Mesenchymal stem cell (in vitro differentiated cells and primary cell): ENCODE results near the gene AK3.
A peak's percentile ranks its signal among the peaks of the same experiment; 100 is the strongest.

Source experiments
- DNase-seq: peaks from one replicate; pipeline ENCODE4 v3.0.0-alpha.2; 2013
- H2AFZ ChIP-seq: one replicate; pipeline ENCODE4 v1.6.1; 2013; ENCODE audit warnings: low read depth, mild to moderate bottlenecking, control low read depth, inconsistent platforms, low read length, moderate library complexity
- H2AK5ac ChIP-seq: 2 replicates; pipeline ENCODE4 v1.6.1; 2013; ENCODE audit warnings: low read length, moderate library complexity, mild to moderate bottlenecking, inconsistent platforms; ENCODE audit not compliant: severe bottlenecking
- H2BK120ac ChIP-seq: one replicate; pipeline ENCODE4 v1.6.1; 2013; ENCODE audit warnings: low read depth, mild to moderate bottlenecking, inconsistent platforms, low read length, moderate library complexity
- H2BK12ac ChIP-seq, 2 experiments: one replicate each; pipeline ENCODE4 v1.6.1; 2013; ENCODE audit warnings: inconsistent platforms in 2 of 2, low read length in 2 of 2, mild to moderate bottlenecking in 2 of 2, moderate library complexity in 2 of 2, control low read depth in 1 of 2
- H2BK15ac ChIP-seq: one replicate; pipeline ENCODE4 v1.6.1; 2013; ENCODE audit warnings: mild to moderate bottlenecking, low read depth, inconsistent platforms; ENCODE audit not compliant: poor library complexity, severe bottlenecking
- H2BK5ac ChIP-seq: 2 replicates; pipeline ENCODE4 v1.6.1; 2013; ENCODE audit warnings: low read depth, mild to moderate bottlenecking, low read length, control low read depth, inconsistent platforms; ENCODE audit not compliant: poor library complexity, severe bottlenecking
- H3K14ac ChIP-seq, 2 experiments: one replicate each; pipeline ENCODE4 v1.6.1; 2013; ENCODE audit warnings: inconsistent platforms in 2 of 2, low read length in 2 of 2, control low read depth in 1 of 2, mild to moderate bottlenecking in 1 of 2, moderate library complexity in 1 of 2
- H3K18ac ChIP-seq, 2 experiments: one replicate each; pipeline ENCODE4 v1.6.1; 2013; ENCODE audit warnings: inconsistent platforms in 2 of 2, low read length in 2 of 2, control low read depth in 1 of 2, low read depth in 1 of 2, mild to moderate bottlenecking in 1 of 2
- H3K23ac ChIP-seq, 2 experiments: one replicate each; pipeline ENCODE4 v1.6.1; 2013; ENCODE audit warnings: inconsistent platforms in 2 of 2, low read length in 2 of 2, mild to moderate bottlenecking in 2 of 2, moderate library complexity in 2 of 2, control low read depth in 1 of 2
- H3K27ac ChIP-seq: 2 replicates; pipeline ENCODE4 v1.5.1; 2013; ENCODE audit warnings: mild to moderate bottlenecking, moderate library complexity, low read length, control low read depth, inconsistent platforms; ENCODE audit not compliant: poor library complexity, severe bottlenecking
- H3K27me3 ChIP-seq, 2 experiments: 2 replicates each; pipeline versions ENCODE4 v1.6.1 to v1.7.0; 2013; ENCODE audit warnings: low read length in 2 of 2, mild to moderate bottlenecking in 2 of 2, moderate library complexity in 2 of 2, control low read depth in 1 of 2, inconsistent platforms in 1 of 2; ENCODE audit not compliant: control insufficient read depth in 1 of 2, insufficient read depth in 1 of 2
- H3K36me3 ChIP-seq, 2 experiments: 2 replicates each; pipeline versions ENCODE4 v1.6.1 to v1.7.0; 2013; ENCODE audit warnings: low read length in 2 of 2, control low read depth in 1 of 2, inconsistent platforms in 1 of 2, low read depth in 1 of 2, mild to moderate bottlenecking in 1 of 2; ENCODE audit not compliant: insufficient read depth in 2 of 2, control insufficient read depth in 1 of 2
- H3K4ac ChIP-seq, 2 experiments: one replicate each; pipeline ENCODE4 v1.6.1; 2013; ENCODE audit warnings: inconsistent platforms in 2 of 2, low read length in 2 of 2, mild to moderate bottlenecking in 2 of 2, moderate library complexity in 2 of 2, control low read depth in 1 of 2, low read depth in 1 of 2
- H3K4me1 ChIP-seq: 2 replicates; pipeline ENCODE4 v1.6.1; 2013; ENCODE audit warnings: low read depth, low read length, control low read depth; ENCODE audit not compliant: control insufficient read depth, insufficient read depth
- H3K4me2 ChIP-seq: 2 replicates; pipeline ENCODE4 v1.6.1; 2013; ENCODE audit warnings: low read length, mild to moderate bottlenecking, inconsistent platforms; ENCODE audit not compliant: poor library complexity, severe bottlenecking
- H3K4me3 ChIP-seq, 2 experiments: 2 replicates each; pipeline versions ENCODE4 v1.5.1 to v1.7.0; 2013; ENCODE audit warnings: low read length in 2 of 2, mild to moderate bottlenecking in 2 of 2, control low read depth in 1 of 2, low read depth in 1 of 2; ENCODE audit not compliant: insufficient read depth in 1 of 2
- H3K79me1 ChIP-seq: replicated peaks from 2 replicates; pipeline ENCODE4 v1.6.1; 2013; ENCODE audit warnings: mild to moderate bottlenecking, control low read depth, low read length, inconsistent platforms; ENCODE audit not compliant: poor library complexity, severe bottlenecking
- H3K9ac ChIP-seq: 2 replicates; pipeline ENCODE4 v1.7.0; 2013; ENCODE audit warnings: mild to moderate bottlenecking, low read length, moderate library complexity
- H3K9me3 ChIP-seq: 2 replicates; pipeline ENCODE4 v1.7.0; 2013; ENCODE audit warnings: mild to moderate bottlenecking, low read length; ENCODE audit not compliant: control insufficient read depth
- H4K8ac ChIP-seq: one replicate; pipeline ENCODE4 v1.6.1; 2013; ENCODE audit warnings: inconsistent platforms, mild to moderate bottlenecking, low read length, moderate library complexity
- H4K91ac ChIP-seq: one replicate; pipeline ENCODE4 v1.6.1; 2013; ENCODE audit warnings: mild to moderate bottlenecking, low read length, inconsistent platforms
- WGBS: methylation state at CpG from one replicate; pipeline ENCODE4 v1.1.7; 2013; ENCODE audit warnings: mixed read lengths; 5-methylcytosine and 5-hydroxymethylcytosine counted together

The AK3 gene

GRCh38 chr9:4689687-4690104 lies 51.3 kb downstream of the AK3 start:
- Histone ChIP-seq H2BK5ac (no peak overlapping the region), H3K23ac (no peak overlapping the region), H3K27ac (no peak overlapping the region), H3K4me2 (no peak overlapping the region), H3K4me3 (no peak overlapping the region), H4K91ac (no peak overlapping the region), H3K36me3 (peaks cover 10 to 49% of the 10 kb centered on the region in 2 experiments), H2BK12ac (no peak overlapping the region), H3K18ac (no peak overlapping the region), H2AK5ac (no peak overlapping the region), H2AFZ (no peak overlapping the region), H2BK15ac (no peak overlapping the region), H3K9me3 (no peaks in the 10 kb centered on the region), H3K79me1 (peaks cover 14% of the 10 kb centered on the region), H3K27me3 (no peaks in the 10 kb centered on the region), H3K9ac (peak overlapping the region; percentile 40), H3K4ac (no peak overlapping the region), H2BK120ac (no peak overlapping the region), H3K4me1 (no peaks in the 10 kb centered on the region), H3K14ac (no peak overlapping the region), H4K8ac (no peak overlapping the region)
- DNase-seq, result no peak
- WGBS, result 92% methylated on average over 1 of the region's 1 CpG

GRCh38 chr9:4689021-4689420 lies 52.0 kb downstream of the AK3 start:
- no peak for DNase-seq
- Histone ChIP-seq H3K4me3 (no peak overlapping the region), H3K27ac (no peak overlapping the region), H3K14ac (no peak overlapping the region), H3K9ac (peak overlapping the region; percentile 40), H3K27me3 (no peaks in the 10 kb centered on the region), H3K79me1 (peaks cover 13% of the 10 kb centered on the region), H2AK5ac (no peak overlapping the region), H3K9me3 (no peaks in the 10 kb centered on the region), H2BK120ac (no peak overlapping the region), H3K4ac (no peak overlapping the region), H3K36me3 (peaks cover 7 to 44% of the 10 kb centered on the region in 2 experiments), H3K18ac (no peak overlapping the region), H2BK12ac (no peak overlapping the region), H3K4me1 (no peaks in the 10 kb centered on the region), H2AFZ (no peak overlapping the region), H4K8ac (no peak overlapping the region), H3K23ac (no peak overlapping the region), H3K4me2 (no peak overlapping the region), H2BK5ac (no peak overlapping the region), H4K91ac (no peak overlapping the region), H2BK15ac (no peak overlapping the region)
- 94% methylated on average over 2 of the region's 2 CpGs for WGBS

DNA sequence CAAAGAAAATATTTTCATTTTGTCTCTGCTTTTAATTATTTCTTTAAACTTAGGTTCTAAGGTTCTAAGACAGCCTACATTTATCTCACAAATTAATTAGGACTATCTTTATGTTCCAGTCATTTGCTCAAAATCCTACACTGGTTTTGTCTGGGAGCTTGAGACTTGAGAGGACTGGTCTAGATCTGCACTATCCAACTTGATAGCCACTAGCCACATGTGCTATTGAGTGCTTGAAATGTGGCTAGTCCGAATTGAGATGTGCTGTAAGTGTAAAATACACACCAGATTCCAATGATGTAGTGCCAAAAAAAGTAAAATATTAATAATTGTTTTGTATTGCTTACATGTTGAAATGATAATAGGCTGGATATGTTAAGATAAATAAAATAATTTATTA lies 54.4 kb downstream of the AK3 start:
- Histone ChIP-seq H3K27me3 (no peaks in the 10 kb centered on the region), H2AK5ac (no peak overlapping the region), H3K27ac (no peak overlapping the region), H3K23ac (no peak overlapping the region), H3K4ac (no peak overlapping the region), H3K4me3 (no peak overlapping the region), H2BK12ac (no peak overlapping the region), H4K91ac (no peak overlapping the region), H3K36me3 (peaks cover 7 to 49% of the 10 kb centered on the region in 2 experiments), H2AFZ (no peak overlapping the region), H3K4me1 (no peaks in the 10 kb centered on the region), H2BK15ac (no peak overlapping the region), H3K18ac (no peak overlapping the region), H3K9ac (no peak overlapping the region), H4K8ac (no peak overlapping the region), H3K14ac (no peak overlapping the region), H3K4me2 (no peak overlapping the region), H3K9me3 (no peaks in the 10 kb centered on the region), H2BK5ac (no peak overlapping the region), H3K79me1 (peaks cover 12% of the 10 kb centered on the region), H2BK120ac (no peak overlapping the region)
- no CpG with 5 or more reads among the region's 1 CpG for WGBS
- no peak for DNase-seq

GRCh38 chr9:4686112-4686511 lies 54.9 kb downstream of the AK3 start:
- Histone ChIP-seq H2AK5ac (no peak overlapping the region), H3K18ac (no peak overlapping the region), H3K23ac (no peak overlapping the region), H4K91ac (no peak overlapping the region), H3K4me3 (no peak overlapping the region), H3K9ac (no peak overlapping the region), H3K9me3 (no peaks in the 10 kb centered on the region), H3K4me1 (no peaks in the 10 kb centered on the region), H3K79me1 (peaks cover 12% of the 10 kb centered on the region), H2BK12ac (no peak overlapping the region), H4K8ac (no peak overlapping the region), H3K4me2 (no peak overlapping the region), H3K14ac (no peak overlapping the region), H2BK120ac (no peak overlapping the region), H2AFZ (no peak overlapping the region), H2BK5ac (no peak overlapping the region), H3K4ac (no peak overlapping the region), H3K27ac (no peak overlapping the region), H3K36me3 (peaks cover 7 to 45% of the 10 kb centered on the region in 2 experiments), H3K27me3 (no peaks in the 10 kb centered on the region), H2BK15ac (no peak overlapping the region)
- peak; percentile 55 for DNase-seq
- 56% methylated on average over 4 of the region's 4 CpGs for WGBS
